ENCODE measurements around the gene HAGHL. TPM values are rescaled to one million over a fixed set of nuclear protein-coding genes. Genes with fewer than 3 reads are reported as not detected.

The HAGHL gene
- total and polyA plus RNA-seq, 2 of the 8 experiments (the other 6 are each of a cell fraction or from before 2014, with no cell fraction given), result 26.6 to 26.9 TPM

- Histone ChIP-seq H2BK5ac (ENCODE audit: low read depth, low read length) (no peak overlapping the region; the same call in 1 of the 2 replicates), H4K5ac (ENCODE audit: insufficient read length, low read depth, low read length) (peak overlapping the region; percentile 66), H2BK15ac (ENCODE audit: low read length) (no peak overlapping the region), H3K27ac (ENCODE audit: low read depth, low read length) (no peak overlapping the region; the same call in 1 of the 2 replicates), H3K9ac (replicated peaks in 1 of 4; ENCODE audit: extremely low read depth in 1 of 4, low read depth in 3 of 4, low read length in 3 of 4) (peak overlapping the region in 1 of 4 experiments; percentile 36; a peak in 1 of 7 replicates), H3K23ac (ENCODE audit: insufficient read length) (no peak overlapping the region), H3K4me1 (replicated peaks in 1 of 4; ENCODE audit: control insufficient read depth in 3 of 4, insufficient read depth in 4 of 4, low read length in 3 of 4) (peaks cover 0 to 14% (median 8%) of the 10 kb centered on the region in 4 experiments; a peak in 5 of 7 replicates), H2BK12ac (ENCODE audit: low read depth, low read length) (no peak overlapping the region), H3K27me3 (replicated peaks in 1 of 4; ENCODE audit: control insufficient read depth in 3 of 4, extremely low read depth in 1 of 4, insufficient read depth in 3 of 4, low read length in 3 of 4) (peaks cover 0 to 16% (median 5%) of the 10 kb centered on the region in 4 experiments; a peak in 4 of 7 replicates), H2BK20ac (ENCODE audit: low read length) (no peak overlapping the region), H3K14ac (ENCODE audit: insufficient read length) (no peak overlapping the region), H4K20me1 (replicated peaks in 1 of 2; ENCODE audit: control insufficient read depth in 1 of 2, insufficient read depth in 2 of 2, low read length in 2 of 2) (peaks cover 0 to 9% of the 10 kb centered on the region in 2 experiments), H3K4me3 (ENCODE audit: extremely low read depth in 1 of 4, insufficient read depth in 2 of 4, low read depth in 3 of 4, low read length in 4 of 4) (peak overlapping the region; percentile 24 to 83 (median 37)), H4K8ac (ENCODE audit: extremely low read depth, insufficient read depth, low read length) (no peak overlapping the region; the same call in 1 of the 2 replicates), H3K4me2 (ENCODE audit: insufficient read depth in 1 of 2, low read depth in 2 of 2, low read length in 2 of 2) (peak overlapping the region; percentile 93 to 99), H3K79me2 (ENCODE audit: control insufficient read depth in 1 of 2, insufficient read depth in 2 of 2, low read length in 2 of 2) (no peaks in the 10 kb centered on the region), H3K4ac (replicated peaks; ENCODE audit: insufficient read length, low read depth, low read length) (no peak overlapping the region), H4K91ac (replicated peaks; ENCODE audit: insufficient read length, low read length) (peak overlapping the region; percentile 91), H2BK120ac (replicated peaks; ENCODE audit: low read depth, low read length) (no peak overlapping the region), H3K18ac (ENCODE audit: extremely low read depth, low read length) (peak overlapping the region; percentile 96), H3K23me2 (ENCODE audit: low read depth, low read length) (peaks cover 19% of the 10 kb centered on the region; the same call in 1 of the 2 replicates), H3K9me3 (ENCODE audit: insufficient read depth in 2 of 2, low read depth in 1 of 2, low read length in 1 of 2) (no peaks in the 10 kb centered on the region), H3K56ac (replicated peaks; ENCODE audit: insufficient read length, low read depth, low read length) (peak overlapping the region; percentile 32), H2AK5ac (ENCODE audit: low read depth, low read length) (no peak overlapping the region), H2AFZ (ENCODE audit: low read length) (no peak overlapping the region), H3K79me1 (ENCODE audit: low read depth, low read length) (no peaks in the 10 kb centered on the region), H3K36me3 (ENCODE audit: control insufficient read depth in 2 of 4, insufficient read depth in 4 of 4, low read length in 3 of 4) (peaks cover 0 to 3% (median under 1%) of the 10 kb centered on the region in 4 experiments; a peak in 1 of 8 replicates)
- DNase-seq (ENCODE audit: low read depth in 1 of 2, low spot score in 2 of 2) (no peak), FAIRE-seq (no peak)
- WGBS, 2 experiments (ENCODE audit: extremely low coverage in 1 of 2, insufficient coverage in 1 of 2, insufficient read length in 1 of 2, insufficient replicate concordance in 2 of 2, low coverage in 1 of 2, low lambda C conversion rate in 2 of 2, missing lambda C conversion rate in 1 of 2), result 2% methylated on average over 42 of the region's 80 CpGs; no CpG with 5 or more reads in 1 of the 2 experiments
- POLR2A ChIA-PET (ENCODE audit: partially characterized antibody), result interaction anchor here (0.8 to 23.0 kb wide), 8 partner anchors 11 to 72 kb away, joined by 3 to 353 read pairs (median 9); partner anchors contain the start of genes ANTKMT, CCDC78, CHTF18 and CIAO3
- CTCF ChIA-PET (ENCODE audit: partially characterized antibody), result interaction anchor here (32.4 to 35.8 kb wide), 3 partner anchors 8 to 56 kb away, joined by 424 to 977 read pairs (median 977); partner anchors contain the start of genes ANTKMT, CCDC78, CHTF18 and CIAO3
- no peak for TF ChIP-seq CBX8 (IDR thresholded peaks at IDR 0.05; ENCODE audit: borderline replicate concordance, low read depth, low read length)
- no peak; the same call in 1 of the 2 replicates for TF ChIP-seq POLR2AphosphoS5 (IDR thresholded peaks at IDR 0.05; ENCODE audit: low read depth, low read length)
- TF ChIP-seq, protein P1, sequence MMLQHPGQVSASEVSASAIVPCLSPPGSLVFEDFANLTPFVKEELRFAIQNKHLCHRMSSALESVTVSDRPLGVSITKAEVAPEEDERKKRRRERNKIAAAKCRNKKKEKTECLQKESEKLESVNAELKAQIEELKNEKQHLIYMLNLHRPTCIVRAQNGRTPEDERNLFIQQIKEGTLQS (IDR thresholded peaks at IDR 0.05; ENCODE audit: insufficient read depth, low read depth, low read length), result no peak
- TF ChIP-seq HDAC2 (IDR thresholded peaks at IDR 0.05; ENCODE audit: borderline replicate concordance in 1 of 2, low read depth in 2 of 2, low read length in 2 of 2), result no peak
- TF ChIP-seq CHD2 (IDR thresholded peaks at IDR 0.05; ENCODE audit: low read length), result no peak
- TF ChIP-seq MAX (IDR thresholded peaks at IDR 0.05), result peak; percentile 91
- peak; percentile 32 for TF ChIP-seq TAF7 (optimal IDR thresholded peaks at IDR 0.05; ENCODE audit: borderline replicate concordance, low read depth, low read length)
- TF ChIP-seq CEBPB (IDR thresholded peaks at IDR 0.05; ENCODE audit: low read depth, low read length), result no peak
- TF ChIP-seq KDM1A (IDR thresholded peaks at IDR 0.05; ENCODE audit: borderline replicate concordance, low read length), result no peak
- no peak for TF ChIP-seq JUND (IDR thresholded peaks at IDR 0.05; ENCODE audit: low read length)
These were observed 1.4 kb downstream of the HAGHL start for GRCh38 chr16:728131-728889.

Measured in H1 (cell line).